Panc1 (cell line): ENCODE results near the gene CUX1.

ENCODE experiments used
- CTCF ChIP-seq: fragments of 450-650 bp; IDR thresholded peaks from 2 replicates; pipeline ENCODE4 v1.5.1; 2017; ENCODE audit warnings: mild to moderate bottlenecking
- POLR2AphosphoS5 ChIP-seq: IDR thresholded peaks from 2 replicates; pipeline ENCODE4 v1.6.1; 2012; ENCODE audit warnings: mild to moderate bottlenecking, low read depth, low read length, moderate library complexity
- REST ChIP-seq, 2 experiments: IDR thresholded peaks; 2 replicates each; pipeline ENCODE4 v1.6.1; 2011 to 2012; ENCODE audit warnings: low read depth in 2 of 2, control low read depth in 1 of 2, low read length in 1 of 2, mild to moderate bottlenecking in 1 of 2, moderate library complexity in 1 of 2; ENCODE audit not compliant: insufficient read depth in 1 of 2
- SIN3A ChIP-seq: IDR thresholded peaks from 2 replicates; pipeline ENCODE4 v1.6.1; 2012; ENCODE audit warnings: low read depth, mild to moderate bottlenecking, low read length, moderate library complexity, borderline replicate concordance; ENCODE audit not compliant: insufficient read depth

GRCh38 chr7:102101926-102102325, 284.5 kb downstream of the CUX1 start:
- TF ChIP-seq CTCF, result no peak
- TF ChIP-seq REST (IDR thresholded peaks at IDR 0.05; ENCODE audit: insufficient read depth in 1 of 2, low read depth in 2 of 2, low read length in 1 of 2), result no peak
- no peak for TF ChIP-seq POLR2AphosphoS5
- TF ChIP-seq SIN3A, result no peak
